Measurements from ENCODE around the gene SUMF1.

The SUMF1 gene

DNA sequence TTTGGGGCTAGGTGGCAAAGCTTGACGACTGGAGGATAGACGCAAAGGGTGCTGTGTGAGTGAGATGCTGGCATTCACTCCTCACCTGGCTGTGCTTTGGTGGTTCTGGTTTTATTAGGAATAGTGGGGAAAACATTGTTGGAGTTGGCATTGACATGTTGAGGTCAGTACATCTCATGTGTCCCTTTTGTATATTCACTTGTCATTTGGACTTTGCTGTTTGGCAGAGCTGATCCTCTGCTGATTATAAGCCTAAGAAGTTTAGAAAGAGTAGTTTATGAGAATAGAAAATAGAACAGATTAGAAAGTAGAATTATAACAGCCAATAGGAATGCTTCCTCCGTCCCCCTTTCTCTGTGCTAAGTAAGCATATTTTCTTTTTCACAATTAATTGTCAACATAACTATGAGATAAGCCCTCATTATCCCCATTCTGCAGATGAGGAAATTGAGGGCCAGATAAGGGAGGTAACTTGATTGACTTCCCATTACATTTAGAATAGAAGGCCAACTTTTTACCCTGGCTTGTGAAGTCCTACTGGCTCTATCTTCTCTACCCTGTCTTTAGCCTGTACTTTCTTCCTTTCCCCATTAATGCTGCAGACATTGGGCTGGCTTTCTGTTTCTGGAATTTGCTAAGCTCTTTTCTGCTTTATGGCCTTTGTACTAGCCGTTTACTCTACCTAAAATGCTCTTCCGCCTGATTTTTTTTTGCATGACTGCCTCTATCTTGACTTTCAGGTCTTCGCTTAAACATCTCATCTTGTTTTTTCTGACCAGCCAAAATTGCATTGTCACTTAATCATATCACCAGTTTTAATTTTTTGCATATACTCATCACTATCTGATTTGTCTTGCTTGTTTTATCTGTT, 38.9 kb upstream of the SUMF1 start:
- in situ Hi-C loops (cut with HindIII; ENCODE audit: low sequenced_read_pairs), result no loop called here
- DNase-seq (ENCODE audit: low read depth, low spot score), result no peak
- H3K4me3 ChIP-seq (ENCODE audit: low read depth, low read length), result no peak overlapping the region
- TF ChIP-seq, protein P1, sequence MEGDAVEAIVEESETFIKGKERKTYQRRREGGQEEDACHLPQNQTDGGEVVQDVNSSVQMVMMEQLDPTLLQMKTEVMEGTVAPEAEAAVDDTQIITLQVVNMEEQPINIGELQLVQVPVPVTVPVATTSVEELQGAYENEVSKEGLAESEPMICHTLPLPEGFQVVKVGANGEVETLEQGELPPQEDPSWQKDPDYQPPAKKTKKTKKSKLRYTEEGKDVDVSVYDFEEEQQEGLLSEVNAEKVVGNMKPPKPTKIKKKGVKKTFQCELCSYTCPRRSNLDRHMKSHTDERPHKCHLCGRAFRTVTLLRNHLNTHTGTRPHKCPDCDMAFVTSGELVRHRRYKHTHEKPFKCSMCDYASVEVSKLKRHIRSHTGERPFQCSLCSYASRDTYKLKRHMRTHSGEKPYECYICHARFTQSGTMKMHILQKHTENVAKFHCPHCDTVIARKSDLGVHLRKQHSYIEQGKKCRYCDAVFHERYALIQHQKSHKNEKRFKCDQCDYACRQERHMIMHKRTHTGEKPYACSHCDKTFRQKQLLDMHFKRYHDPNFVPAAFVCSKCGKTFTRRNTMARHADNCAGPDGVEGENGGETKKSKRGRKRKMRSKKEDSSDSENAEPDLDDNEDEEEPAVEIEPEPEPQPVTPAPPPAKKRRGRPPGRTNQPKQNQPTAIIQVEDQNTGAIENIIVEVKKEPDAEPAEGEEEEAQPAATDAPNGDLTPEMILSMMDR (IDR thresholded peaks at IDR 0.05; ENCODE audit: low read depth, low read length), result no peak

GRCh38 chr3:4504340-4505261, 37.5 kb upstream of the SUMF1 start:
- no peak overlapping the region for H3K4me3 ChIP-seq (ENCODE audit: low read depth, low read length)
- DNase-seq (ENCODE audit: low read depth, low spot score), result no peak
- in situ Hi-C loops (cut with HindIII; ENCODE audit: low sequenced_read_pairs), result no loop called here
- TF ChIP-seq, protein P1 (IDR thresholded peaks at IDR 0.05; ENCODE audit: low read depth, low read length), result no peak

DNA sequence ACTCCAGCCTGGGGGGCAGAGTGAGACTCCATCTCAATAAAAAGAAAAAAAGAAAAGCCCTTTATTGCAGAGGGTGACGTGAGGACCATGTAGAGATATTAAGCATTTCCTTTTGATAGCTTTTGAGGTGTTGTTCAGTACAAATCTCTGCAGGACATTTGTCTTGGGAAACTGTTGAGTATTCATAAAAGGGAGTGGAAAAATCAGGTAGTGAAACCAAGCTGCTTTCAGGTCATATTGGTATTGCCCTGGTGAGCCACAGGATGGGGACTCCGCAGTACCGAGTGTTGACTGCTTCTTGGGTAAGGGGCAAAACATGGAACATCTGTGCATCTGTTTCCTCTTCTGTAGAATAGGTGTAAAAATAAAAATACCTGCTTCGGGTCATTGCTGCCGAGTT, 36.0 kb upstream of the SUMF1 start:
- in situ Hi-C loops (cut with HindIII; ENCODE audit: low sequenced_read_pairs), result no loop called here
- no peak for DNase-seq (ENCODE audit: low read depth, low spot score)
- TF ChIP-seq, protein P1 (IDR thresholded peaks at IDR 0.05; ENCODE audit: low read depth, low read length), result no peak
- H3K4me3 ChIP-seq (ENCODE audit: low read depth, low read length), result no peak overlapping the region

DNA sequence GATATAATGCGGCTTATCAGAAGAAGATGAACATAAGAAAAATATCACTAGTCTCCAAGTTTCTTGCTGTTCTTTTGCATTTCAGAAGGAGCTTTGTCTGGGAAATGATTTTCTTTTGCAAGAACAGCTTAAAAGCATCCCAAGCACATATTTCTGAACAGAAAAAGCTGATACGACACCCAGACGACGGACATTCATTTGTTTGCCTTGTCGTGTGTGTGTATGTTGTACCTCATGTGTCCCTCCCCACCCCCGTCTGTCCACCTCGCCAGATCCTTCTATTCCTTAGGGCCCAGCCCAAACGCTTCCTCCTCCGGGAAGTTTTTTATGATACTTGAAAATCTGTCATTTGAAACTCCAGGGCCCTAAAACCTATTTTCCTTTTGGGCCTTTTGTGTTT, 34.9 kb upstream of the SUMF1 start:
- TF ChIP-seq, protein P1 (IDR thresholded peaks at IDR 0.05; ENCODE audit: low read depth, low read length), result no peak
- no peak for DNase-seq (ENCODE audit: low read depth, low spot score)
- in situ Hi-C loops (cut with HindIII; ENCODE audit: low sequenced_read_pairs), result no loop called here
- H3K4me3 ChIP-seq (ENCODE audit: low read depth, low read length), result no peak overlapping the region

GRCh38 chr3:4501437-4501836, 34.4 kb upstream of the SUMF1 start:
- DNase-seq (ENCODE audit: low read depth, low spot score), result no peak
- TF ChIP-seq, protein P1 (IDR thresholded peaks at IDR 0.05; ENCODE audit: low read depth, low read length), result no peak
- in situ Hi-C loops (cut with HindIII; ENCODE audit: low sequenced_read_pairs), result no loop called here
- no peak overlapping the region for H3K4me3 ChIP-seq (ENCODE audit: low read depth, low read length)

- in situ Hi-C loops (cut with HindIII; ENCODE audit: low sequenced_read_pairs), result no loop called here
- TF ChIP-seq, protein P1 (IDR thresholded peaks at IDR 0.05; ENCODE audit: low read depth, low read length), result no peak
These were observed 31.4 kb upstream of the SUMF1 start for GRCh38 chr3:4498446-4498845.

More at GRCh38 chr3:4498446-4498845, 31.4 kb upstream of the SUMF1 start:
- no peak for DNase-seq (ENCODE audit: low read depth, low spot score)
- no peak overlapping the region for H3K4me3 ChIP-seq (ENCODE audit: low read depth, low read length)

Measured in astrocyte of the spinal cord (primary cell).